Adrenal gland (tissue), 12 donors: ENCODE measurements around the gene NAP1L1. TPM values are rescaled to one million over a fixed set of nuclear protein-coding genes. Genes with fewer than 3 reads are reported as not detected.

Experiments
- DNase-seq, 7 donors: peaks; one replicate each; pipeline ENCODE4 v3.0.0-alpha.2; 2019 to 2020
- H3K27ac ChIP-seq, 5 donors: fragments of 200-600 bp; sonication (generic) in 4 of 5; 1 replicate in 3 of 5; 2 replicates in 2 of 5; pipeline versions ENCODE4 v1.5.1 to v1.8.0; 2016 to 2020; ENCODE audit warnings: mild to moderate bottlenecking in 1 of 5
- H3K27me3 ChIP-seq: fragments of 200-600 bp; 2 replicates; pipeline ENCODE4 v1.8.0; 2021
- H3K36me3 ChIP-seq, 2 donors: fragments of 200-600 bp; replicated peaks in 1 of 2; 1 replicate in 1 of 2; 2 replicates in 1 of 2; pipeline versions ENCODE4 v1.5.1 to v1.8.0; 2018 to 2022
- H3K4me1 ChIP-seq, 2 donors: fragments of 200-600 bp; replicated peaks in 1 of 2; 1 replicate in 1 of 2; 2 replicates in 1 of 2; pipeline versions ENCODE4 v1.5.1 to v1.8.0; 2018 to 2021
- H3K4me3 ChIP-seq, 4 donors: fragments of 200-600 bp; sonication (generic) in 3 of 4; one replicate each; pipeline ENCODE4 v1.5.1; 2016 to 2018
- H3K9me3 ChIP-seq, 3 donors: fragments of 200-600 bp; sonication (generic) in 1 of 3; replicated peaks in 1 of 3; 1 replicate in 2 of 3; 2 replicates in 1 of 3; pipeline versions ENCODE4 v1.5.1 to v1.8.0; 2016 to 2021
- CTCF ChIP-seq, 6 experiments: fragments of 450-650 bp in 4 of 6; fragments of 200-600 bp in 2 of 6; sonication (generic) in 1 of 6; IDR thresholded peaks; 1 replicate in 5 of 6; 2 replicates in 1 of 6; pipeline versions ENCODE4 v1.5.1 to v1.8.0; 2016 to 2021; ENCODE audit warnings: antibody characterized with exemption in 6 of 6, mild to moderate bottlenecking in 2 of 6, moderate library complexity in 1 of 6
- POLR2A ChIP-seq, 2 donors: fragments of 450-650 bp; IDR thresholded peaks; one replicate each; pipeline ENCODE4 v1.6.1; 2017; ENCODE audit warnings: antibody characterized with exemption in 2 of 2, mild to moderate bottlenecking in 2 of 2, moderate library complexity in 1 of 2
- WGBS, 4 donors: extraction: QIAGEN DNeasy Blood & Tissue Kit in 2 of 4; methylation state at CpG; one replicate each; pipeline versions ENCODE4 v1.1.5 to v1.1.7; 2013 to 2017; 5-methylcytosine and 5-hydroxymethylcytosine counted together
- intact Hi-C, 2 donors: fragments of 100-400 bp; cut with DNase I; formaldehyde crosslinking; loops; one replicate each; pipeline versions ENCODE4 v1.14.1 to v1.15.0; 2022 to 2023
- polyA plus RNA-seq, 3 donors: library from polyadenylated mRNA; stranded (reverse); fragments of 200-250 nt in 2 of 3; fragments of 350-450 nt in 1 of 3; fragmentation: Illumina TruSeq in 1 of 3; extraction: RNeasy Lipid Tissue Mini Kit (QIAGEN cat#74804) in 1 of 3; gene quantifications; one replicate each; pipeline ENCODE4 v1.2.3, GENCODE V29; 2013 to 2014
- total RNA-seq, 9 donors: library from RNA; depleted of rRNA in 4 of 9; stranded (reverse); fragments of >200 nt in 4 of 9; fragments of 120-200 nt in 1 of 9; fragmentation: NEBNext Ultra II Directional in 1 of 9; extraction: Animal tissue kit (Norgen Biotek cat#: 25700) in 1 of 9; gene quantifications; one replicate each; pipeline versions ENCODE4 v1.1.0 to v1.2.4, GENCODE V29; 2013 to 2023
- donor health status: healthy with polysubstance abuse.
- donor health status: Bipolar disorder and iron deficiency.
- donor health status: DM: yes; HTN: yes; CAD: no.
- donor health status: DM: no; HTN: no; CAD: no.
- donor health status: DM: no; HTN: no; CAD: no.
- donor health status: DM: yes; HTN: yes; CAD: no.

NAP1L1 gene
- total and polyA plus RNA-seq, 12 donors, result 216 to 518 (median 347) TPM

DNA sequence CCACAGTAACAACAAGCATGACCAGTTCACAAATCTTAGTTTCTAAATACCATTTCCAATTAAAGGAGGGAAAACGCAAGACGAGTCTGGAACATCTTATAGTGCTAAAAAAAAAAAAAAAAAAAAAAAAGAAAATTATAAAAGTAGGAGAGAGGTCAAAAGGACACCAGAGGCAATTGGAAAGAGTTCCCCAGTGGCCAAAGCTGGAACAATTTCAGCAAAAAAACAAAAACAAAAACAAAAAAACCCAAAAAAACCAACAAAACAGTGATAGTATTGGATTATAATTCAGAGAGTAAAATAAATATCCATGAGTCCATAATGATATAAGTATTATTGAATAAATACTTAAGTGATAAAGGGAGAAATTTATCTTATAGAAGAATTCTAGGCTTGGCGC lies 10.3 kb upstream of the NAP1L1 start:
- no peaks in the 10 kb centered on the region for H3K9me3 ChIP-seq
- H3K27ac ChIP-seq, result no peak overlapping the region
- H3K27me3 ChIP-seq, result no peaks in the 10 kb centered on the region
- H3K4me1 ChIP-seq, result no peaks in the 10 kb centered on the region
- 93 to 97% (median 95%) methylated on average over 3 of the region's 3 CpGs for WGBS, 4 donors
- no peak overlapping the region for H3K4me3 ChIP-seq
- TF ChIP-seq CTCF (IDR thresholded peaks at IDR 0.05), result no peak
- TF ChIP-seq POLR2A (IDR thresholded peaks at IDR 0.05), result no peak
- DNase-seq, result no peak
- intact Hi-C loops, result no loop called here
- no peaks in the 10 kb centered on the region for H3K36me3 ChIP-seq

- WGBS, 4 donors, result 74 to 90% (median 84%) methylated on average over 2 of the region's 2 CpGs
- H3K9me3 ChIP-seq, result no peaks in the 10 kb centered on the region
- intact Hi-C loops, result no loop called here
- no peak overlapping the region for H3K27ac ChIP-seq
- no peaks in the 10 kb centered on the region for H3K4me1 ChIP-seq
- no peak overlapping the region for H3K4me3 ChIP-seq
- no peaks in the 10 kb centered on the region for H3K36me3 ChIP-seq
- no peak for DNase-seq
- no peaks in the 10 kb centered on the region for H3K27me3 ChIP-seq
- TF ChIP-seq POLR2A (IDR thresholded peaks at IDR 0.05) (no peak), CTCF (IDR thresholded peaks at IDR 0.05) (no peak)
These were observed 6.8 kb upstream of the NAP1L1 start for GRCh38 chr12:76091246-76091754.

DNA sequence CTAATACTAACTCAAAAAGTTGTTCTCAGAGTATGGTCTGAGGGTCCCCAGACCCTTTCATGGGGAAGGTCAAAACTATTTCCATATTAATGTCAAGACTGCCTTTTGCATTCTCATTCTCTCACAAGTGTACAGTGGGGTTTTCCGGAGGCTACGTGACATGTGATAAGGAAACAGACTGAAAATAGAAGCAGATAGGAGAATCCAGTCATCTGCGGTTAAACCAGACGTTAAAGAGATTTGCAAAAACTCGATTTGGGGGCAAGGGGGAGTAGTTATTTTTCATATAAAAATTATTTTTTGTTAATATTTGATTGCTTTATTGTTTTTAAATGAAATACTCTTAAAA lies 1.0 kb upstream of the NAP1L1 start:
- Histone ChIP-seq H3K36me3 (no peaks in the 10 kb centered on the region), H3K4me3 (peak overlapping the region in 3 of 4 donors; percentile 52 to 94 (median 91)), H3K4me1 (peaks cover 12 to 28% of the 10 kb centered on the region in 2 donors), H3K27me3 (no peaks in the 10 kb centered on the region), H3K9me3 (no peaks in the 10 kb centered on the region), H3K27ac (peak overlapping the region; percentile 97 to 99 (median 99))
- 1 to 3% (median 2%) methylated on average over 5 of the region's 5 CpGs for WGBS, 4 donors
- peak in 4 of 7 donors; percentile 18 to 45 (median 28) for DNase-seq
- TF ChIP-seq CTCF (IDR thresholded peaks at IDR 0.05), result no peak
- intact Hi-C loops, result no loop called here

- peak in 1 of 2 donors; percentile 52 for TF ChIP-seq POLR2A (IDR thresholded peaks at IDR 0.05)
- peak in 1 of 6 experiments; percentile 7 for TF ChIP-seq CTCF (IDR thresholded peaks at IDR 0.05)
- H3K27me3 ChIP-seq, result no peaks in the 10 kb centered on the region
- H3K4me3 ChIP-seq, result peak overlapping the region; percentile 52 to 94 (median 90)
- 0 to 1% (median 0%) methylated on average over 14 to 44 of the region's 44 CpGs for WGBS, 4 donors
- peaks cover 12 to 28% of the 10 kb centered on the region in 2 donors for H3K4me1 ChIP-seq
- no peaks in the 10 kb centered on the region for H3K36me3 ChIP-seq
- H3K27ac ChIP-seq, result peak overlapping the region; percentile 97 to 99 (median 99)
- DNase-seq, result peak in 4 of 7 donors; percentile 88 to 91 (median 90)
- intact Hi-C loops, result no loop called here
- no peaks in the 10 kb centered on the region for H3K9me3 ChIP-seq
These were observed 506 bp upstream of the NAP1L1 start for GRCh38 chr12:76084863-76085519.
